Kidney epithelial cell (primary cell): ENCODE results near the gene THTPA. TPM values are rescaled to one million over a fixed set of nuclear protein-coding genes. Genes with fewer than 3 reads are reported as not detected.

Source experiments
- DNase-seq: peaks from one replicate; pipeline ENCODE4 v3.0.0-alpha.2; 2010; ENCODE audit warnings: low read depth
- H3K27me3 ChIP-seq: 2 replicates; pipeline ENCODE4 v1.6.0; 2011; ENCODE audit warnings: low read length; ENCODE audit not compliant: control insufficient read depth, insufficient read depth
- H3K36me3 ChIP-seq: 2 replicates; pipeline ENCODE4 v1.5.1; 2011; ENCODE audit warnings: low read length; ENCODE audit not compliant: control insufficient read depth, insufficient read depth
- H3K4me3 ChIP-seq: 2 replicates; pipeline ENCODE4 v1.5.1; 2011; ENCODE audit warnings: low read depth, mild to moderate bottlenecking, control low read depth, low read length
- CTCF ChIP-seq: IDR thresholded peaks from 2 replicates; pipeline ENCODE4 v1.5.1; 2011; ENCODE audit warnings: mild to moderate bottlenecking, moderate library complexity, low read length, control low read depth, inconsistent platforms; ENCODE audit not compliant: insufficient read depth, poor library complexity, severe bottlenecking
- total RNA-seq: library from RNA; depleted of rRNA; stranded (reverse); fragments of >200 nt; gene quantifications from 2 replicates; pipeline ENCODE4 v1.2.3, GENCODE V29; 2015

THTPA gene
- total RNA-seq, 1 donor from 2014 or later: 8.5 TPM

DNA sequence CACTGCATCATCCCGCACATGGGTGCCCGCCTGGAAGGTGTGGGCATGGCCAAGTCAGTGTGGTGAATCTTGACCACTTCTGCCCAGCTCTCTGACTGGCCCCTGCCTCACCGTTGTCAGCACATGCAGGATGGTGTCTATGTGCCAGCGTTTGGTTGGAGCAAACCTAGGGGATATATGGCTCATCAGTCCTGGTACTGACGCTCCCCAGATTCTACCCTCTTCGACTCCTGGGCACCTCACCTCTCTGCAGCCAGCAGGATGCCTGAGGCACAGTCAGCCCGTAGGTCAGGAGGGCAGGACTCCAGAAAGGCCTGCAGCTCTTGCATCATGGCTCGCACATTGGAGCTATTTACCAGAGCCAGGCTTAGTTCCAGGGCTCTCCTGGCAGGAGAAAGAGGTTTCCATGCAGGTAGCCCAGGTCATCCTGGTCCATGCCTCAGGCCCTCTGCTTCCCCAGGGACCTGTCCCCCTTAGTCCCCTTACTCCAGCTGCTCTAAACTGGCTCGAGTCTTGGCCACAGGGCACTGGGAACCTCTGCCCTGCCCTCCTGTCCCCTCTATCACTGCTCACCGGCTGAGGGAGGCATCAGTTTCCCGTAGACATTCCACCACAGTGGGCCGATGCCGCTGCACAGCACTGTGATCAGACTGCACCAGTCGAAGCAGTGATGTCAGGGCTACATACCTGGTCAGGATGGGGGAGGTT is 7.6 kb downstream of the THTPA start:
- TF ChIP-seq CTCF: no peak
- no peak for DNase-seq

DNA sequence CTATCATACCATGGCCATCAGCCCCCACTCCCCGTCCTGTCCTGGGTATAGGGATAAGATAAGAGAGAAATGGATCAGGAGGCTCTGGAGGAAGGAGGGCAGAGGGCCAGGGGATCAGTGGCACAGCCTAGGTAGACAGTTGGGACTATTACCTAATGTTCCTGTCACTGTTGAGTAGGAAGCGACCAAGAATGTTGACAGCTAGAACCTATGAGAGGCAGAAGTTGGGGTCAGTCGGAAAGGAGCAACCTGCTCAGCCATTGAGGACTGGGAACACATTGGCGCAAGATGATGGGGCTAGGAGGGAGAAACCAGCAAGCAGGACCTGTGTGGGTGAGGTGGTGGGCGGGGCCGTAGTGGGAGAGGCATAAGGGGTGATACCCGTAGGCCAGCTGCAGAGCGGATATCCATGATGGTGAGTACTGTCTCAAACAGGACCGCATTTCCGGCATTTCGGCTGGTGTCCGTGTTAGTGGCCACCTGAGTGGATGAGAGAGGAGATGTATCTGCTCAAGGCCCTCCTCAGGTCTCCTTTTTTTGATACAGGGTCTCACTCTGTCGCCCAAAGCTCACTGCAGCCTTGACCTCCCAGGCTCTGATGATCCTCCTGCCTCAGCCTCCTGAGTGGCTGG is 8.2 kb downstream of the THTPA start:
- no peak for TF ChIP-seq CTCF
- Histone ChIP-seq H3K36me3 (peaks cover 5% of the 10 kb centered on the region), H3K27me3 (no peaks in the 10 kb centered on the region), H3K4me3 (no peak overlapping the region)
- no peak for DNase-seq

More for the DNA sequence above, 7.6 kb downstream of the THTPA start:
- H3K36me3 ChIP-seq: peaks cover 7% of the 10 kb centered on the region
- H3K27me3 ChIP-seq: no peaks in the 10 kb centered on the region
- no peak overlapping the region for H3K4me3 ChIP-seq

GRCh38 chr14:23564876-23565275 is 8.8 kb downstream of the THTPA start:
- no peak for TF ChIP-seq CTCF
- H3K27me3 ChIP-seq: no peaks in the 10 kb centered on the region
- H3K4me3 ChIP-seq: no peak overlapping the region
- no peak for DNase-seq
- H3K36me3 ChIP-seq: peaks cover 3% of the 10 kb centered on the region

DNA sequence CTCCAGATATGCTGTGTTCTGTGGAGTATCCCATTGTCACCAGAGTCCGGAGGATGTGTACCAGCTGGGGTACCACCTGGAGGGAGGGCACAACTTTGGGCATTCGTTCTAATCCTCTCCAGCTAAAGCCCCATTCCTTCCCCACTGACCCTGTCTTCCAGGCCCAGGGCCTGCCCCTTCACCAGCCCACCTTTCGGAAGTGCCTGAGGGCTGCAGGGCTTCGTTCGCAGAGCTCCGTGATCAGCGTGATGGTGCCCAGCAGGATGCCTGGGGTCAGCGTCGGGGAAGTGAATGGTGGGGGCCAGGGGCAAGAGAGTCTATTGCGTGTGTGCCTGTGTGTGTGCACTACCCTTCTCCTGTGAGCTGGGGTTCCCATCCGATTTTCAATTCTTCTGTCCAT is 9.6 kb downstream of the THTPA start:
- TF ChIP-seq CTCF: no peak
- Histone ChIP-seq H3K36me3 (peaks cover 3% of the 10 kb centered on the region), H3K4me3 (no peak overlapping the region)

DNA sequence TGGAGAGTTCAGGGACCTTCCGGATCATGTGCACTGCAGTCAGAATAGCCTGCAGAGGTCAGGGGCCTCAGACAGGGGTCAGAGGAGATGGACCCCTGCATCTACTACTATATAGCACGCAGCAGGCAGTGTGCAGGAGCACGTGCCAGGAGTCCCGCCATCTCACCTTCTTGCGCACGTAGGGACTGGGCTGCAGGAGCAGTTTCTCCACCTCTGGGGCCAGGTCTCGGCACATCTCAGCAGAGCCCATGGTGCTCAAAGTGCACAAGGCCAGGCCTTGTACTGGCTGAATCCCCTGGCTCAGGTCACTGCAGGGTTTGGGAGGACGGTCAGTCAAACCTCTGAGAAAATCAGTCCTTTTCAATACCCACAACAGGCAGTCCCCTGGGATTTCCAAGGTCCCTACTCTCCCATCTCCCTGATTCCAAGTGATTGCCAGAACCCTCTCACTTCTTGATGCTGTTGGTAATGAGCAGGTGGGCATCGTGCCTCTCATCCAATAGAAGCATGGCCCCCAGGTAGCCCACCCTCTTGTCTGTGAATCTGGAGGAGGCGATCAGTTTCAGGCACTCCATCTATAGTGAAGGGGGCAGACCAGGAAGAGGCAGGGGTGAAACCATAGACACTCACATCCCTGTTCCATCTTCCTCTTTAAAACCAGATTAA is 10.2 kb downstream of the THTPA start:
- DNase-seq: no peak
- Histone ChIP-seq H3K36me3 (peaks cover 3% of the 10 kb centered on the region), H3K4me3 (peak overlapping the region; percentile 69), H3K27me3 (peaks cover 5% of the 10 kb centered on the region)
- TF ChIP-seq CTCF: no peak

More for the DNA sequence above, 9.6 kb downstream of the THTPA start:
- H3K27me3 ChIP-seq: no peaks in the 10 kb centered on the region
- DNase-seq: no peak

DNA sequence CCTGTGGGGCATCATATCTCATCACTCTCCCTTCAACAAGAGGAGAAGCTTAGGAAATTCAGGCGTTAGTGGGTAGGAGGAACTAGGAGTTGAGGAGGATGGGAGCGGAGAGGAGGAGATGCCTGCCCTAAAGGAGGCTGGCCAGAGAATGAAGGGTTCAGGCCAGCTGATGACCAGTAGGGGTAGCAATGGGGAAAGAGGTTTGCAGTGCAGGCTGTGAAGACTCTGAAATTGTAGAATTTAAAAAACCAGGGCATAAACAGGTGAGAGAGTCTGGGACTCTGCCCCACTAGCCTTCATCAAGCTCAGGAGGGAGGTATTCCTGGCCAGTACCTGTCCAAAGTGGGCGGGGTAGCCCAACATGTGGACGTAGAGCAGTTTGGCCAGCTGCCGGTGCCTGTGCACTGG is 10.7 kb downstream of the THTPA start:
- TF ChIP-seq CTCF: peak; percentile 24
- peaks cover 10% of the 10 kb centered on the region for H3K27me3 ChIP-seq
- no peak for DNase-seq
- H3K4me3 ChIP-seq: peak overlapping the region; percentile 69
- H3K36me3 ChIP-seq: peaks cover 1% of the 10 kb centered on the region
